ENCODE data around the gene UGT1A10. TPM values are rescaled to one million over a fixed set of nuclear protein-coding genes. Genes with fewer than 3 reads are reported as not detected.

The UGT1A10 gene
- total RNA-seq, 1 donor from 2014 or later: not detected

GRCh38 chr2:233766416-233766815, 130.2 kb downstream of the UGT1A10 start:
- TF ChIP-seq CTCF (IDR thresholded peaks at IDR 0.05; ENCODE audit: unreplicated experiment): no peak
- Mint-ChIP-seq H3K4me3 (ENCODE audit: low read depth) (no peak overlapping the region), H3K9me3 (ENCODE audit: low read depth) (no peaks in the 10 kb centered on the region), H3K27ac (no peak overlapping the region), H3K4me1 (ENCODE audit: low read depth) (peaks cover 2% of the 10 kb centered on the region), H3K36me3 (ENCODE audit: insufficient read depth) (no peaks in the 10 kb centered on the region), H3K27me3 (peaks cover 23% of the 10 kb centered on the region)
- no peak for DNase-seq (ENCODE audit: low spot score, unreplicated experiment)

GRCh38 chr2:233768076-233768475, 131.8 kb downstream of the UGT1A10 start:
- H3K27ac Mint-ChIP-seq: no peak overlapping the region
- TF ChIP-seq CTCF (IDR thresholded peaks at IDR 0.05; ENCODE audit: unreplicated experiment): no peak
- H3K4me1 Mint-ChIP-seq (ENCODE audit: low read depth): no peaks in the 10 kb centered on the region
- peaks cover 23% of the 10 kb centered on the region for H3K27me3 Mint-ChIP-seq
- no peak overlapping the region for H3K4me3 Mint-ChIP-seq (ENCODE audit: low read depth)
- H3K9me3 Mint-ChIP-seq (ENCODE audit: low read depth): no peaks in the 10 kb centered on the region
- no peak for DNase-seq (ENCODE audit: low spot score, unreplicated experiment)
- no peaks in the 10 kb centered on the region for H3K36me3 Mint-ChIP-seq (ENCODE audit: insufficient read depth)

GRCh38 chr2:233769260-233769659, 133.0 kb downstream of the UGT1A10 start:
- no peak overlapping the region for H3K27ac Mint-ChIP-seq
- H3K4me3 Mint-ChIP-seq (ENCODE audit: low read depth): no peak overlapping the region
- H3K27me3 Mint-ChIP-seq: peaks cover 16% of the 10 kb centered on the region
- TF ChIP-seq CTCF (IDR thresholded peaks at IDR 0.05; ENCODE audit: unreplicated experiment): no peak
- no peak for DNase-seq (ENCODE audit: low spot score, unreplicated experiment)
- H3K4me1 Mint-ChIP-seq (ENCODE audit: low read depth): no peaks in the 10 kb centered on the region
- H3K36me3 Mint-ChIP-seq (ENCODE audit: insufficient read depth): no peaks in the 10 kb centered on the region
- H3K9me3 Mint-ChIP-seq (ENCODE audit: low read depth): no peaks in the 10 kb centered on the region

- peaks cover 7% of the 10 kb centered on the region for H3K27me3 Mint-ChIP-seq
- no peak overlapping the region for H3K27ac Mint-ChIP-seq
- peaks cover 3% of the 10 kb centered on the region for H3K9me3 Mint-ChIP-seq (ENCODE audit: low read depth)
- H3K4me1 Mint-ChIP-seq (ENCODE audit: low read depth): no peaks in the 10 kb centered on the region
- TF ChIP-seq CTCF (IDR thresholded peaks at IDR 0.05; ENCODE audit: unreplicated experiment): no peak
- H3K4me3 Mint-ChIP-seq (ENCODE audit: low read depth): no peak overlapping the region
- no peaks in the 10 kb centered on the region for H3K36me3 Mint-ChIP-seq (ENCODE audit: insufficient read depth)
- no peak for DNase-seq (ENCODE audit: low spot score, unreplicated experiment)
Observed at GRCh38 chr2:233772153-233772552, 135.9 kb downstream of the UGT1A10 start.

- Mint-ChIP-seq H3K9me3 (ENCODE audit: low read depth) (peaks cover 3% of the 10 kb centered on the region), H3K4me3 (ENCODE audit: low read depth) (no peak overlapping the region), H3K36me3 (ENCODE audit: insufficient read depth) (no peaks in the 10 kb centered on the region), H3K4me1 (ENCODE audit: low read depth) (no peaks in the 10 kb centered on the region), H3K27ac (no peak overlapping the region), H3K27me3 (peaks cover 4% of the 10 kb centered on the region)
- DNase-seq (ENCODE audit: low spot score, unreplicated experiment): no peak
- TF ChIP-seq CTCF (IDR thresholded peaks at IDR 0.05; ENCODE audit: unreplicated experiment): no peak
Observed at GRCh38 chr2:233772583-233772982, 136.3 kb downstream of the UGT1A10 start.
